ENCODE results near the gene DGKI.
A peak's percentile ranks its signal among the peaks of the same experiment; 100 is the strongest.

DGKI gene

DNA sequence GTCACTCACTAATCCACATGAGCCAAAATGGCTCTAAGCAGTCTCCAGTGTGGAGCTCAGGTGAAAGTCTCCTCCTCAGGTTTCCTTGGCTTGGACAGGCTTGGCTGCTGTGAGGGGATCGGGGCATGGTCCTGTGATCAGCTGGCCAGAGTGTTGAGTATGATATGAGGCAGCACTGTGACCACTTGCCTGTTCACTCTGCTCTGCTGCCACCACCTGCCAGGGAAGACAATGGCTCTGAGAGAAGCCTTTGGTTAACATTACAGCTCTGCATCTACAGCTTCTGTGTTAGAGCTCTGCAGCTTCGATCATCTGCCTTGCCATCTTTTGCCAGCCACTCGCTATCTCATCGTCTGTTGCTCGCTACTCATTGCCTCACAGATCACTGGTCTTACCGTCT, 483.1 kb downstream of the DGKI start:
- ChIA-PET CTCF (no interaction called here), POLR2A (no interaction called here)
- no peaks in the 10 kb centered on the region for H3K27me3 ChIP-seq (replicated peaks in 2 of 5; ENCODE audit: control insufficient read depth in 4 of 5, insufficient read depth in 5 of 5, low read length in 4 of 5)
- DNase-seq: no peak
- no peaks in the 10 kb centered on the region for H3K36me3 ChIP-seq (ENCODE audit: control insufficient read depth in 4 of 4, insufficient read depth in 4 of 4, low read length in 3 of 4)
- no peak overlapping the region for H3K27ac ChIP-seq (ENCODE audit: insufficient read depth in 1 of 2, low read depth in 1 of 2, low read length in 2 of 2, poor library complexity in 1 of 2, severe bottlenecking in 2 of 2)
- peaks cover 0 to 15% (median 2%) of the 10 kb centered on the region in 5 experiments for H3K9me3 ChIP-seq (ENCODE audit: control extremely low read depth in 1 of 5, control insufficient read depth in 4 of 5, insufficient read depth in 2 of 5, low read depth in 1 of 5, low read length in 4 of 5)
- no peaks in the 10 kb centered on the region for H3K4me1 ChIP-seq (ENCODE audit: control extremely low read depth in 1 of 4, control insufficient read depth in 4 of 4, insufficient read depth in 4 of 4, low read length in 3 of 4)
- 95% methylated on average over 6 of the region's 6 CpGs for WGBS (ENCODE audit: insufficient coverage)
- H3K4me3 ChIP-seq (ENCODE audit: control insufficient read depth in 1 of 7, extremely low read depth in 1 of 7, insufficient read depth in 4 of 7, low read depth in 2 of 7, low read length in 6 of 7): no peak overlapping the region

DNA sequence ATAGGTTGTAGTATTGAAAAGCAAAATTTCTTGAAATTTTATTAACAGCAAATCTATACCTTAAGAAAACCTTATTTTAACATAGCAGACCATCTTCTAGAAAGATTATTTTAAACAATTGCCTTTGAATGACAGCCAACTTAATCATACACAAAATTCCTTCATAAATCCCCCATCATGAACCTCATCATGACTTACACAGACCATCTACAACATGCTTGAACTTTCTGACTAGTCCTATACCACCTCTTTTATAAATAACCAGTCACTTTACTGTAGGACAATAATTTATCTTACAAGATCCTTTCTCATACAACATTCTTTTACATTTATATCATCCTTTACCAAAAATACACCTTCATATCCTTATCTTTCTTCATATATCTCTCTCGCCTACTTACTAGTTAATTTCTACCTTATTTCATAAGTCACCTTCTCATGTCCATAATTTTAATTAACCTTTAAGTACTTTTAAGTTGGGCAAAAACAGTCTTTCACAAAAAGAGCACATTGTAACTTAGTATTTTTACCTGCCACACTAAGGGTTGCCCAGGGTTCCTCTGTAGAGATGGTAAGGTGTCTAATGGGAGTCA, 486.6 kb downstream of the DGKI start:
- Histone ChIP-seq H3K4me3 (ENCODE audit: control insufficient read depth in 1 of 7, extremely low read depth in 1 of 7, insufficient read depth in 4 of 7, low read depth in 2 of 7, low read length in 6 of 7) (no peak overlapping the region), H3K27ac (ENCODE audit: insufficient read depth in 1 of 2, low read depth in 1 of 2, low read length in 2 of 2, poor library complexity in 1 of 2, severe bottlenecking in 2 of 2) (no peak overlapping the region), H3K36me3 (ENCODE audit: control insufficient read depth in 4 of 4, insufficient read depth in 4 of 4, low read length in 3 of 4) (no peaks in the 10 kb centered on the region), H3K27me3 (replicated peaks in 2 of 5; ENCODE audit: control insufficient read depth in 4 of 5, insufficient read depth in 5 of 5, low read length in 4 of 5) (no peaks in the 10 kb centered on the region), H3K9me3 (ENCODE audit: control extremely low read depth in 1 of 5, control insufficient read depth in 4 of 5, insufficient read depth in 2 of 5, low read depth in 1 of 5, low read length in 4 of 5) (peaks cover 0 to 17% (median 2%) of the 10 kb centered on the region in 5 experiments), H3K4me1 (ENCODE audit: control extremely low read depth in 1 of 4, control insufficient read depth in 4 of 4, insufficient read depth in 4 of 4, low read length in 3 of 4) (no peaks in the 10 kb centered on the region)
- WGBS (ENCODE audit: insufficient coverage): 20% methylated on average over 1 of the region's 1 CpG
- ChIA-PET CTCF (no interaction called here), POLR2A (no interaction called here)
- no peak for DNase-seq

DNA sequence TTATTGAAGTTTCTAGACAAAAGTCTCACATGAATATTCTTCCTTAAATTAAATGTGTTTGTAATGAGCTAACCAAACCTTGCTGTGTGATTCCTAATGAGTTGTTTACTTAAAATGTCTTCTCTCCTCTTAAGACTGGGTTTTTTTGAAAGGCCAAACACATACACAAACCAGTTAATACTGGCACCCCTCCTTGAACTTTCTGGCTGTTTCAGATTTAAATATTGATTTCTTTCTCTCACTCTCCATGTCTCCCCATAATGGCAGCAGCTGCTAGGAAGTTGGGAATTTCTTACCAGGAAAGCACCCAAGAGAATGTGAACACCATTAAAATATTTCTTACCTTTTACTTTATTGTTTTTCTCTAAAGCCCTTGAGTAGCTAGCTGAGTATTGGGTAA, 491.8 kb downstream of the DGKI start:
- no peaks in the 10 kb centered on the region for H3K36me3 ChIP-seq (ENCODE audit: control insufficient read depth in 4 of 4, insufficient read depth in 4 of 4, low read length in 3 of 4)
- peaks cover 0 to 10% (median 0%) of the 10 kb centered on the region in 5 experiments for H3K9me3 ChIP-seq (ENCODE audit: control extremely low read depth in 1 of 5, control insufficient read depth in 4 of 5, insufficient read depth in 2 of 5, low read depth in 1 of 5, low read length in 4 of 5)
- H3K4me1 ChIP-seq (ENCODE audit: control extremely low read depth in 1 of 4, control insufficient read depth in 4 of 4, insufficient read depth in 4 of 4, low read length in 3 of 4): no peaks in the 10 kb centered on the region
- no peaks in the 10 kb centered on the region for H3K27me3 ChIP-seq (replicated peaks in 2 of 5; ENCODE audit: control insufficient read depth in 4 of 5, insufficient read depth in 5 of 5, low read length in 4 of 5)
- no peak overlapping the region for H3K27ac ChIP-seq (ENCODE audit: insufficient read depth in 1 of 2, low read depth in 1 of 2, low read length in 2 of 2, poor library complexity in 1 of 2, severe bottlenecking in 2 of 2)
- no peak for DNase-seq
- ChIA-PET CTCF (no interaction called here), POLR2A (no interaction called here)
- no peak overlapping the region for H3K4me3 ChIP-seq (ENCODE audit: control insufficient read depth in 1 of 7, extremely low read depth in 1 of 7, insufficient read depth in 4 of 7, low read depth in 2 of 7, low read length in 6 of 7)

DNA sequence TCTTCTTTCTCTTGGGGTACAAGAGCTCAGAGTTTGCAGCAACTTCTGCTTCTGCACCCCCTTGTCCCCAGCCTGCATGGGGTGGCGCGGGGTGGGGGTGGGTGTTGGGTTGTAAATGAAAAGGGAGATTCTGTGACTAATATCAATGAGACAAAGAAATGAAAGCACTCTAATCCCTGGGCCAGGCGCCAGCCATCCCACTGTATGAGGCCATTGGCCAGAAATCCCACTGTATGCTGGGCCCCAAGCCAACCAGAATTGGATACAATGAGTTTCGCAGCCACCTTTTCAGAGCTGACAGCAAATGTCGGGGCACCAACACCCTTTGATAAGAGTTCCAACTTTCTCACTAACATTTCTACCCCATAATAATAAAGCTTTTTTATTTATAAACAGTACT, 492.4 kb downstream of the DGKI start:
- no peak for DNase-seq
- H3K9me3 ChIP-seq (ENCODE audit: control extremely low read depth in 1 of 5, control insufficient read depth in 4 of 5, insufficient read depth in 2 of 5, low read depth in 1 of 5, low read length in 4 of 5): peaks cover 0 to 6% (median 0%) of the 10 kb centered on the region in 5 experiments
- ChIA-PET CTCF (no interaction called here), POLR2A (no interaction called here)
- H3K4me3 ChIP-seq (ENCODE audit: control insufficient read depth in 1 of 7, extremely low read depth in 1 of 7, insufficient read depth in 4 of 7, low read depth in 2 of 7, low read length in 6 of 7): no peak overlapping the region
- no peaks in the 10 kb centered on the region for H3K36me3 ChIP-seq (ENCODE audit: control insufficient read depth in 4 of 4, insufficient read depth in 4 of 4, low read length in 3 of 4)
- 75% methylated on average over 4 of the region's 5 CpGs for WGBS (ENCODE audit: insufficient coverage)
- no peaks in the 10 kb centered on the region for H3K27me3 ChIP-seq (replicated peaks in 2 of 5; ENCODE audit: control insufficient read depth in 4 of 5, insufficient read depth in 5 of 5, low read length in 4 of 5)
- H3K4me1 ChIP-seq (ENCODE audit: control extremely low read depth in 1 of 4, control insufficient read depth in 4 of 4, insufficient read depth in 4 of 4, low read length in 3 of 4): no peaks in the 10 kb centered on the region
- no peak overlapping the region for H3K27ac ChIP-seq (ENCODE audit: insufficient read depth in 1 of 2, low read depth in 1 of 2, low read length in 2 of 2, poor library complexity in 1 of 2, severe bottlenecking in 2 of 2)

DNA sequence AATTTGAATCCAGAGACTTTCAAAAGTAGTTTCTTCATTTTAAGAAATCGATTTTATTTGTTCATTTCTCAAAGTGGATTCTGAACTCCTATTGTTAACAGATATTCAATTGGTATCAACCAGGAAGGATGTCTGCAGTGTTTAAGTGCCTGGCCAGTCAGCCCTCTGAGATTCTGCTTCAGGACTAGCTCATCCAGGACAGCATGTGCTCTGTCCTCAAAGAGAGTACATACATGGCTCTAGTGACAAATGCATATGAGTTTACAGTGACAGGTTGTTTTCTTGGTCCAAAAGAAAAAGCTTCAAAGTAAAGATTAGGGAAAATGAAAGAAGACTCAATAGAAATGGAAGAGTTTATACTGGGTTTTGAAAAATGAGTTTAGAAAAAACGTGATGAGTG, 494.8 kb downstream of the DGKI start:
- no peak for DNase-seq
- no peak overlapping the region for H3K4me3 ChIP-seq (ENCODE audit: control insufficient read depth in 1 of 7, extremely low read depth in 1 of 7, insufficient read depth in 4 of 7, low read depth in 2 of 7, low read length in 6 of 7)
- H3K4me1 ChIP-seq (ENCODE audit: control extremely low read depth in 1 of 4, control insufficient read depth in 4 of 4, insufficient read depth in 4 of 4, low read length in 3 of 4): no peaks in the 10 kb centered on the region
- H3K9me3 ChIP-seq (ENCODE audit: control extremely low read depth in 1 of 5, control insufficient read depth in 4 of 5, insufficient read depth in 2 of 5, low read depth in 1 of 5, low read length in 4 of 5): peaks cover 0 to 2% (median 0%) of the 10 kb centered on the region in 5 experiments
- no peaks in the 10 kb centered on the region for H3K36me3 ChIP-seq (ENCODE audit: control insufficient read depth in 4 of 4, insufficient read depth in 4 of 4, low read length in 3 of 4)
- CTCF ChIA-PET: no interaction called here
- peaks cover 0 to 1% (median 0%) of the 10 kb centered on the region in 5 experiments for H3K27me3 ChIP-seq (replicated peaks in 2 of 5; ENCODE audit: control insufficient read depth in 4 of 5, insufficient read depth in 5 of 5, low read length in 4 of 5)
- no peak overlapping the region for H3K27ac ChIP-seq (ENCODE audit: insufficient read depth in 1 of 2, low read depth in 1 of 2, low read length in 2 of 2, poor library complexity in 1 of 2, severe bottlenecking in 2 of 2)
- POLR2A ChIA-PET: interaction anchor here (0.6 kb wide), 1 partner anchor 14 kb away, joined by 3 read pairs; no protein-coding TSS in a partner anchor
- WGBS (ENCODE audit: insufficient coverage): 79% methylated on average over 2 of the region's 2 CpGs

DNA sequence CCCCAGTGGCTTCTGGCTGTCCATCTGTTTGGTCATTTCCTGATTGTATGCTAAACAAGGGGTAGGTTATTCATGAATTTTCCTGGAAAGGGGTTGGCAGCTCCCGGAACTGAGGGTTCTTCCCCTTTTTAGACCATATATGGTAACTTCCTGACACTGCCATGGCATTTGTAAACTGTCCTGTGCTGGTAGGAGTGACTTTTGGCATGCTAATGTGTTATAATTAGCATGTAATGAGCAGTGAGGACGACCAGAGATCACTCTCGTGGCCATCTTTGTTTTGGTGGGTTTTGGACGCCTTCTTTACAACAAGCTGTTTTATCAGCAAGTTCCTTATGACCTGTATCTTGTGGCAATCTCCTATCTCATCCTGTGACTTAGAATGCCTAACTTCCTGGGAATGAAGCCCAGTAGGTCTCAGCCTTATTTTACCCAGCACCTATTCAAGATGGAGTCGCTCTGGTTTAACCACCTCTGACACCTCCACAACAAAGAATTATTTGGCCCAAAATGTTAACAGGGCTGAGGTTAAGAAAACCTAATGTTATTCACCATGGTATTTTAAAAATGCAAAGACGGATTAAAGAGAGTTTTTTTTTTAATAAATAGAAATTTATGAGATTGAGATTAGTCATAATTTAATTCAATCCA, 500.9 kb downstream of the DGKI start:
- Histone ChIP-seq H3K27me3 (replicated peaks in 2 of 5; ENCODE audit: control insufficient read depth in 4 of 5, insufficient read depth in 5 of 5, low read length in 4 of 5) (peaks cover 5 to 37% (median 16%) of the 10 kb centered on the region in 5 experiments), H3K27ac (ENCODE audit: insufficient read depth in 1 of 2, low read depth in 1 of 2, low read length in 2 of 2, poor library complexity in 1 of 2, severe bottlenecking in 2 of 2) (no peak overlapping the region), H3K4me1 (ENCODE audit: control extremely low read depth in 1 of 4, control insufficient read depth in 4 of 4, insufficient read depth in 4 of 4, low read length in 3 of 4) (no peaks in the 10 kb centered on the region), H3K9me3 (ENCODE audit: control extremely low read depth in 1 of 5, control insufficient read depth in 4 of 5, insufficient read depth in 2 of 5, low read depth in 1 of 5, low read length in 4 of 5) (no peaks in the 10 kb centered on the region), H3K36me3 (ENCODE audit: control insufficient read depth in 4 of 4, insufficient read depth in 4 of 4, low read length in 3 of 4) (no peaks in the 10 kb centered on the region), H3K4me3 (ENCODE audit: control insufficient read depth in 1 of 7, extremely low read depth in 1 of 7, insufficient read depth in 4 of 7, low read depth in 2 of 7, low read length in 6 of 7) (no peak overlapping the region)
- ChIA-PET CTCF (no interaction called here), POLR2A (no interaction called here)
- DNase-seq: peak in 1 of 3 donors; percentile 0
- WGBS (ENCODE audit: insufficient coverage): 42% methylated on average over 4 of the region's 6 CpGs

DNA sequence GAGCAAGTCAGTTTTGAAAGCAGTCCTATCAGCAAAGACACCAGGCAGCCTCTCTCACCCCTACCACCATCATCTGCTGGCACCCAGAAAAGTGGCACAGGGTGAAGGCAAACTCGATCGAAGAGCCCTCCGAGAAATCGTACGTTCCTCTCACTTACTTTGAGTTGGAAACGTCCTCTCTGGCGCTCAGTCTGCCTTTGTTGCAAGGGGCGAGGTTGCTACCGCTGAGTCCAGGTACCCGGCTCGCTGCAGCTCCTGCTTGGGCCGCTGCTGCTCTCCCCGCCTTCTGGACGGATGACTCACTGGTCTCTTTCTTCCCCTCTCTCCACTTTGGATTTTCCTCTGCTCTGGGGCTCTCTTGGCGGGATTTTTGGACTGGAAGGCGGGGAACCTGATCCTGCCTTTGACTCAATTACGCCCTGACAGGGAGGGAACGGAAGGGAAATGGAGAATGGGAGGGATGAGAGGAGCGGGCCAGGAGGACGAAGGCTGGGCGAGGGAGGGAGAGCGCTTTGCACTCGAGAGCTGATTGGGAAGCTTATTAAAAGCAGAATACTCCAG, 503.4 kb downstream of the DGKI start, which contains the start of gene PTN:
PTN (minus strand) TSS at position 453 of the 561 bp plus-strand sequence. CDS start 88,760 bp downstream, outside the sequence.
- WGBS (ENCODE audit: insufficient coverage): 6% methylated on average over 21 of the region's 23 CpGs
- no peak within 1 kb of the TSS for H3K27ac ChIP-seq (ENCODE audit: insufficient read depth in 1 of 2, low read depth in 1 of 2, low read length in 2 of 2, poor library complexity in 1 of 2, severe bottlenecking in 2 of 2)
- peaks cover 5 to 37% (median 16%) of the 10 kb centered on the region in 5 experiments for H3K27me3 ChIP-seq (replicated peaks in 2 of 5; ENCODE audit: control insufficient read depth in 4 of 5, insufficient read depth in 5 of 5, low read length in 4 of 5)
- DNase-seq: peak in 1 of 3 donors; percentile 6
- H3K4me3 ChIP-seq (ENCODE audit: control insufficient read depth in 1 of 7, extremely low read depth in 1 of 7, insufficient read depth in 4 of 7, low read depth in 2 of 7, low read length in 6 of 7): peak within 1 kb of the TSS in 1 of 7 experiments; percentile 17
- no peaks in the 10 kb centered on the region for H3K36me3 ChIP-seq (ENCODE audit: control insufficient read depth in 4 of 4, insufficient read depth in 4 of 4, low read length in 3 of 4)
- H3K4me1 ChIP-seq (ENCODE audit: control extremely low read depth in 1 of 4, control insufficient read depth in 4 of 4, insufficient read depth in 4 of 4, low read length in 3 of 4): no peaks in the 10 kb centered on the region
- ChIA-PET CTCF (interaction anchor here (1.0 kb wide), 1 partner anchor 12 kb away, joined by 3 read pairs; no protein-coding TSS in a partner anchor), POLR2A (no interaction called here)
- H3K9me3 ChIP-seq (ENCODE audit: control extremely low read depth in 1 of 5, control insufficient read depth in 4 of 5, insufficient read depth in 2 of 5, low read depth in 1 of 5, low read length in 4 of 5): no peaks in the 10 kb centered on the region

All from common myeloid progenitor, CD34-positive (primary cell).